NOMO-1 (cell line): ENCODE results near the gene TAF3.

Experiments
- DNase-seq, 2 experiments: peaks; one replicate each; lab custom pipeline; 2025; ENCODE audit not compliant: unreplicated experiment in 2 of 2; lab: John Stamatoyannopoulos, UW

Gene TAF3

GRCh38 chr10:8043569-8044306 lies 225.4 kb downstream of the TAF3 start:
- no peak for DNase-seq

- no peak for DNase-seq
Measured at GRCh38 chr10:8044331-8044907, 226.1 kb downstream of the TAF3 start.

- no peak for DNase-seq
Measured at GRCh38 chr10:8044908-8045725, 226.8 kb downstream of the TAF3 start.

GRCh38 chr10:8045726-8046494 lies 227.6 kb downstream of the TAF3 start:
- no peak for DNase-seq

- no peak for DNase-seq
Measured at GRCh38 chr10:8047452-8048280, 229.4 kb downstream of the TAF3 start.

GRCh38 chr10:8048281-8049008 lies 230.1 kb downstream of the TAF3 start:
- no peak for DNase-seq

- no peak for DNase-seq
Measured at GRCh38 chr10:8049045-8049864, 230.9 kb downstream of the TAF3 start.

- no peak for DNase-seq
Measured at GRCh38 chr10:8049865-8050555, 231.7 kb downstream of the TAF3 start.

- no peak for DNase-seq
Measured at GRCh38 chr10:8050556-8051108, 232.3 kb downstream of the TAF3 start.

- DNase-seq: no peak
Measured at GRCh38 chr10:8051109-8051821, 233.0 kb downstream of the TAF3 start.

- no peak for DNase-seq
Measured at GRCh38 chr10:8051851-8052257, 233.5 kb downstream of the TAF3 start.

GRCh38 chr10:8052341-8052955 lies 234.1 kb downstream of the TAF3 start:
- no peak for DNase-seq

- DNase-seq: no peak
Measured at GRCh38 chr10:8052956-8053445, 234.7 kb downstream of the TAF3 start.

- peak; percentile 77 to 86 for DNase-seq
Measured at GRCh38 chr10:8053446-8054243, 235.3 kb downstream of the TAF3 start.

- DNase-seq: no peak
Measured at GRCh38 chr10:8054244-8054493, 235.9 kb downstream of the TAF3 start.
